IMR-90 (cell line): ENCODE results near the gene RNU5D-1. TPM values are rescaled to one million over a fixed set of nuclear protein-coding genes. Genes with fewer than 3 reads are reported as not detected.

Experiments
- ATAC-seq: fragments of 200-7000 bp; cut with Tn5 transposase; 2 replicates; pipeline ENCODE4 v1.9.1; 2020; ENCODE audit warnings: low read depth, mild to moderate bottlenecking, moderate library complexity
- BruUV-seq: library from RNA; stranded (reverse); fragments of 400-500 nt; replicated peaks from 2 replicates; lab custom pipeline; 2021; lab: Mats Ljungman, UMichigan
- CTCF ChIA-PET: fragments of 300-600 bp; formaldehyde crosslinking; extraction: SDS; loops from one replicate; lab custom pipeline; 2021; ENCODE audit warnings: antibody characterized with exemption; lab: Yijun Ruan, JAX
- POLR2A ChIA-PET: fragments of 300-600 bp; sonication (Branson Sonifier 250); formaldehyde crosslinking; loops from one replicate; lab custom pipeline; 2022; ENCODE audit warnings: antibody characterized with exemption; ENCODE audit not compliant: unreplicated experiment; lab: Charles Lee
- DNase-seq: peaks from one replicate; pipeline ENCODE4 v3.0.0; 2013
- H2AFZ ChIP-seq: replicated peaks from 2 replicates; pipeline ENCODE3; 2013; ENCODE audit warnings: low read length, mild to moderate bottlenecking; ENCODE audit not compliant: poor library complexity
- H2AK5ac ChIP-seq: 2 replicates; pipeline ENCODE4 v1.6.1; 2013; ENCODE audit warnings: low read depth, low read length, inconsistent platforms
- H2AK9ac ChIP-seq: replicated peaks from 2 replicates; pipeline ENCODE3; 2013; ENCODE audit warnings: mild to moderate bottlenecking, low read depth, low read length, moderate library complexity; ENCODE audit not compliant: poor library complexity
- H2BK120ac ChIP-seq: 2 replicates; pipeline ENCODE4 v1.6.1; 2013; ENCODE audit warnings: low read depth, low read length, inconsistent platforms
- H2BK15ac ChIP-seq: 3 replicates; pipeline ENCODE4 v1.6.1; 2013; ENCODE audit warnings: low read depth, low read length, inconsistent platforms
- H2BK20ac ChIP-seq: 2 replicates; pipeline ENCODE4 v1.6.1; 2013; ENCODE audit warnings: low read depth, mild to moderate bottlenecking, inconsistent platforms, low read length, moderate library complexity
- H2BK5ac ChIP-seq: 2 replicates; pipeline ENCODE4 v1.6.1; 2013; ENCODE audit warnings: mild to moderate bottlenecking, low read depth, low read length, inconsistent platforms; ENCODE audit not compliant: poor library complexity, severe bottlenecking
- H3K14ac ChIP-seq: replicated peaks from 2 replicates; pipeline ENCODE4 v1.6.1; 2013; ENCODE audit warnings: low read depth, low read length, inconsistent platforms
- H3K18ac ChIP-seq: 2 replicates; pipeline ENCODE4 v1.6.1; 2013; ENCODE audit warnings: low read depth, low read length, control low read depth
- H3K23ac ChIP-seq: 2 replicates; pipeline ENCODE4 v1.6.1; 2013; ENCODE audit warnings: low read depth, low read length, inconsistent platforms
- H3K27ac ChIP-seq: 2 replicates; pipeline ENCODE4 v1.5.1; 2013; ENCODE audit warnings: mild to moderate bottlenecking, control low read depth, low read length; ENCODE audit not compliant: insufficient read depth
- H3K27me3 ChIP-seq: 2 replicates; pipeline ENCODE4 v1.6.1; 2013; ENCODE audit warnings: low read length; ENCODE audit not compliant: control insufficient read depth, insufficient read depth
- H3K36me3 ChIP-seq: 2 replicates; pipeline ENCODE4 v1.6.1; 2013; ENCODE audit warnings: low read length, mixed read lengths; ENCODE audit not compliant: control insufficient read depth, insufficient read depth
- H3K4ac ChIP-seq: 2 replicates; pipeline ENCODE4 v1.6.1; 2013; ENCODE audit warnings: low read depth, low read length, inconsistent platforms
- H3K4me1 ChIP-seq: 2 replicates; pipeline ENCODE4 v1.6.1; 2013; ENCODE audit warnings: low read length, mixed read lengths; ENCODE audit not compliant: control insufficient read depth, insufficient read depth
- H3K4me2 ChIP-seq: 2 replicates; pipeline ENCODE4 v1.6.1; 2013; ENCODE audit warnings: low read depth, mild to moderate bottlenecking, control low read depth, low read length, moderate library complexity
- H3K4me3 ChIP-seq: 2 replicates; pipeline ENCODE4 v1.5.1; 2013; ENCODE audit warnings: low read depth, mild to moderate bottlenecking, control low read depth, low read length, moderate library complexity; ENCODE audit not compliant: insufficient read depth
- H3K56ac ChIP-seq: 2 replicates; pipeline ENCODE4 v1.6.1; 2013; ENCODE audit warnings: low read length, inconsistent platforms; ENCODE audit not compliant: insufficient read depth; ENCODE audit errors: extremely low read depth
- H3K79me1 ChIP-seq, 2 experiments: 2 replicates each; pipeline ENCODE4 v1.6.1; 2013; ENCODE audit warnings: low read length in 2 of 2, inconsistent platforms in 1 of 2, low read depth in 1 of 2
- H3K9ac ChIP-seq: 2 replicates; pipeline ENCODE4 v1.6.1; 2013; ENCODE audit warnings: low read depth, low read length, control low read depth
- H3K9me1 ChIP-seq: 2 replicates; pipeline ENCODE4 v1.6.1; 2013; ENCODE audit warnings: low read length, inconsistent platforms; ENCODE audit not compliant: insufficient read depth
- H3K9me3 ChIP-seq: 2 replicates; pipeline ENCODE4 v1.6.1; 2013; ENCODE audit warnings: low read length; ENCODE audit not compliant: control insufficient read depth, insufficient read depth
- H4K20me1 ChIP-seq: 2 replicates; pipeline ENCODE4 v1.6.1; 2013; ENCODE audit warnings: low read length, inconsistent platforms; ENCODE audit not compliant: insufficient read depth
- H4K5ac ChIP-seq: 2 replicates; pipeline ENCODE4 v1.6.1; 2013; ENCODE audit warnings: mild to moderate bottlenecking, low read depth, low read length, control low read depth
- H4K8ac ChIP-seq, 2 experiments: 2 replicates each; pipeline ENCODE4 v1.6.1; 2013; ENCODE audit warnings: low read depth in 2 of 2, low read length in 2 of 2, control low read depth in 1 of 2, inconsistent platforms in 1 of 2
- H4K91ac ChIP-seq: 2 replicates; pipeline ENCODE4 v1.6.1; 2013; ENCODE audit warnings: low read depth, low read length, inconsistent platforms; ENCODE audit not compliant: insufficient read depth
- BHLHE40 ChIP-seq: fragments of 150-350 bp; IDR thresholded peaks from 2 replicates; pipeline ENCODE4 v1.6.1; 2016; ENCODE audit warnings: mild to moderate bottlenecking, low read depth, low read length
- CHD1 ChIP-seq: IDR thresholded peaks from 2 replicates; pipeline ENCODE4 v1.6.1; 2012; ENCODE audit warnings: low read depth, low read length, improper control_type of control experiment
- MAZ ChIP-seq: IDR thresholded peaks from 2 replicates; pipeline ENCODE4 v1.6.1; 2012; ENCODE audit warnings: low read depth, mild to moderate bottlenecking, low read length, improper control_type of control experiment, moderate library complexity, borderline replicate concordance
- MXI1 ChIP-seq: IDR thresholded peaks from 2 replicates; pipeline ENCODE4 v1.6.1; 2012; ENCODE audit warnings: low read depth, mild to moderate bottlenecking, low read length, moderate library complexity, borderline replicate concordance
- NFE2L2 ChIP-seq: fragments of 150-350 bp; IDR thresholded peaks from 2 replicates; pipeline ENCODE4 v1.6.1; 2016; ENCODE audit warnings: low read depth, mild to moderate bottlenecking, low read length
- POLR2A ChIP-seq: IDR thresholded peaks from 2 replicates; pipeline ENCODE4 v1.6.1; 2012; ENCODE audit warnings: mild to moderate bottlenecking, low read depth, low read length
- RAD21 ChIP-seq: IDR thresholded peaks from 2 replicates; pipeline ENCODE4 v1.6.1; 2012; ENCODE audit warnings: low read length, improper control_type of control experiment
- RCOR1 ChIP-seq: IDR thresholded peaks from 2 replicates; pipeline ENCODE4 v1.6.1; 2012; ENCODE audit warnings: mild to moderate bottlenecking, low read length, improper control_type of control experiment; ENCODE audit not compliant: insufficient replicate concordance
- RFX5 ChIP-seq: IDR thresholded peaks from 2 replicates; pipeline ENCODE4 v1.8.0; 2012; ENCODE audit warnings: low read depth, mild to moderate bottlenecking, low read length, moderate library complexity
- WGBS, 2 experiments: methylation state at CpG; one replicate each; pipeline versions ENCODE4 v1.1.5 to v1.1.7; 2013; ENCODE audit warnings: missing lambda C conversion rate in 2 of 2; ENCODE audit not compliant: insufficient read length in 1 of 2; ENCODE audit errors: extremely low coverage in 2 of 2; 5-methylcytosine and 5-hydroxymethylcytosine counted together
- dilution Hi-C: fragments of 300-500 bp; cut with HindIII; formaldehyde crosslinking; loops from one replicate; pipeline ENCODE4 v1.14.3; 2018; ENCODE audit warnings: low sequenced_read_pairs; ENCODE audit not compliant: unreplicated experiment
- in situ Hi-C: fragments of 300-500 bp; cut with MboI; formaldehyde crosslinking; loops from 3 replicates; pipeline ENCODE4 v1.14.3; 2019; ENCODE audit warnings: low sequenced_read_pairs, inconsistent platforms, mixed read lengths
- intact Hi-C: fragments of 100-400 bp; cut with micrococcal nuclease; formaldehyde crosslinking; loops from 2 replicates; pipeline ENCODE4 v1.10.0; 2022
- polyA plus RNA-seq, 3 experiments: library from polyadenylated mRNA; depleted of rRNA; stranded (reverse); fragments of >200 nt; gene quantifications; 2 replicates each; pipeline ENCODE4 v1.2.3, GENCODE V29; 2012; ENCODE audit warnings: low replicate concordance in 1 of 3
- total RNA-seq: library from RNA; depleted of rRNA; stranded (reverse); fragments of >200 nt; gene quantifications from 2 replicates; pipeline ENCODE4 v1.2.3, GENCODE V29; 2012
- TF ChIP-seq, protein P1 (sequence below): conservative IDR thresholded peaks from 2 replicates; pipeline ENCODE4 v1.5.1; 2012; ENCODE audit warnings: mild to moderate bottlenecking, low read depth, low read length, improper control_type of control experiment
- TF ChIP-seq, protein P2 (sequence below): fragments of 150-350 bp; IDR thresholded peaks from 2 replicates; pipeline ENCODE4 v1.6.1; 2016; ENCODE audit warnings: low read depth, mild to moderate bottlenecking, low read length, moderate library complexity, borderline replicate concordance

Gene RNU5D-1
- total and polyA plus RNA-seq, 2 of the 4 experiments (the other 2 are of a cell fraction), result not detected

DNA sequence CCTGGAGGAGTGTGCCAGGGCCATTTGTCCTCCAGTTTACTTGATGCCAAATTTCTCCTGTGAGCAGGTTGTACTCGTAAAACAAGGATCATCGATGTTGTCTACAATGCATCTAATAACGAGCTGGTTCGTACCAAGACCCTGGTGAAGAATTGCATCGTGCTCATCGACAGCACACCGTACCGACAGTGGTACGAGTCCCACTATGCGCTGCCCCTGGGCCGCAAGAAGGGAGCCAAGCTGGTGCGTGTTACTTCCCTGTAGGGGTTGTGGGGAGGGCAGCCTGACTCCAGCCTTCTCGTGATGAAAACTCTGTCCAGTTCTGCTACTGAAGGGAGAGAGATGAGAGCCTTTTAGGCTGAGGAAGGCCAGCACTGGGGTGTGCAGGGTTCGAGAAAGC, 46.6 kb upstream of the RNU5D-1 start:
- Histone ChIP-seq H3K4me2 (no peak overlapping the region; the same call in 1 of the 2 replicates), H3K4me1 (peaks cover 12% of the 10 kb centered on the region), H2AK9ac (no peak overlapping the region), H4K8ac (no peak overlapping the region), H4K20me1 (peaks cover 51% of the 10 kb centered on the region), H3K18ac (no peak overlapping the region), H2AFZ (no peak overlapping the region), H2AK5ac (no peak overlapping the region), H4K91ac (no peak overlapping the region), H3K27ac (no peak overlapping the region), H3K4ac (no peak overlapping the region), H3K36me3 (peaks cover 44% of the 10 kb centered on the region), H3K23ac (peak overlapping the region; percentile 48; the same call in 1 of the 2 replicates), H2BK15ac (no peak overlapping the region), H3K9me3 (no peaks in the 10 kb centered on the region), H3K79me1 (peaks cover 17 to 65% of the 10 kb centered on the region in 2 experiments), H3K56ac (no peak overlapping the region), H2BK5ac (no peak overlapping the region), H3K9me1 (peaks cover 19% of the 10 kb centered on the region), H2BK20ac (no peak overlapping the region), H3K9ac (no peak overlapping the region), H4K5ac (no peak overlapping the region), H2BK120ac (no peak overlapping the region), H3K27me3 (no peaks in the 10 kb centered on the region), H3K14ac (no peak overlapping the region), H3K4me3 (no peak overlapping the region)
- intact Hi-C loops (loop anchor here (2.0 kb wide), 1 partner anchor 47 kb away; the partner anchor contains the start of gene RNU5D-1), in situ Hi-C loops (no loop called here), dilution Hi-C loops (no loop called here)
- TF ChIP-seq, protein P1, sequence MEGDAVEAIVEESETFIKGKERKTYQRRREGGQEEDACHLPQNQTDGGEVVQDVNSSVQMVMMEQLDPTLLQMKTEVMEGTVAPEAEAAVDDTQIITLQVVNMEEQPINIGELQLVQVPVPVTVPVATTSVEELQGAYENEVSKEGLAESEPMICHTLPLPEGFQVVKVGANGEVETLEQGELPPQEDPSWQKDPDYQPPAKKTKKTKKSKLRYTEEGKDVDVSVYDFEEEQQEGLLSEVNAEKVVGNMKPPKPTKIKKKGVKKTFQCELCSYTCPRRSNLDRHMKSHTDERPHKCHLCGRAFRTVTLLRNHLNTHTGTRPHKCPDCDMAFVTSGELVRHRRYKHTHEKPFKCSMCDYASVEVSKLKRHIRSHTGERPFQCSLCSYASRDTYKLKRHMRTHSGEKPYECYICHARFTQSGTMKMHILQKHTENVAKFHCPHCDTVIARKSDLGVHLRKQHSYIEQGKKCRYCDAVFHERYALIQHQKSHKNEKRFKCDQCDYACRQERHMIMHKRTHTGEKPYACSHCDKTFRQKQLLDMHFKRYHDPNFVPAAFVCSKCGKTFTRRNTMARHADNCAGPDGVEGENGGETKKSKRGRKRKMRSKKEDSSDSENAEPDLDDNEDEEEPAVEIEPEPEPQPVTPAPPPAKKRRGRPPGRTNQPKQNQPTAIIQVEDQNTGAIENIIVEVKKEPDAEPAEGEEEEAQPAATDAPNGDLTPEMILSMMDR, result no peak
- TF ChIP-seq RAD21 (no peak), RFX5 (no peak), BHLHE40 (no peak), RCOR1 (no peak), CHD1 (no peak), MXI1 (no peak), MAZ (no peak), POLR2A (no peak), NFE2L2 (no peak)
- TF ChIP-seq, protein P2, sequence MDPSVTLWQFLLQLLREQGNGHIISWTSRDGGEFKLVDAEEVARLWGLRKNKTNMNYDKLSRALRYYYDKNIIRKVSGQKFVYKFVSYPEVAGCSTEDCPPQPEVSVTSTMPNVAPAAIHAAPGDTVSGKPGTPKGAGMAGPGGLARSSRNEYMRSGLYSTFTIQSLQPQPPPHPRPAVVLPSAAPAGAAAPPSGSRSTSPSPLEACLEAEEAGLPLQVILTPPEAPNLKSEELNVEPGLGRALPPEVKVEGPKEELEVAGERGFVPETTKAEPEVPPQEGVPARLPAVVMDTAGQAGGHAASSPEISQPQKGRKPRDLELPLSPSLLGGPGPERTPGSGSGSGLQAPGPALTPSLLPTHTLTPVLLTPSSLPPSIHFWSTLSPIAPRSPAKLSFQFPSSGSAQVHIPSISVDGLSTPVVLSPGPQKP, result no peak
- CTCF ChIA-PET, result no interaction called here
- no peak for ATAC-seq
- DNase-seq, result no peak
- POLR2A ChIA-PET, result no interaction called here
- BruUV-seq, result no TSS peak
- 100% methylated on average over 1 of the region's 14 CpGs; no CpG with 5 or more reads in 1 of the 2 experiments for WGBS, 2 experiments
